OCI-LY3 (cell line): ENCODE data around the gene KLHL3.

Experiments used
- EZH2phosphoT487 ChIP-seq: fragments of 200-600 bp; shearing (Covaris generic); IDR thresholded peaks from 2 replicates; pipeline ENCODE4 v1.6.1; 2018; ENCODE audit warnings: antibody characterized with exemption, mixed run types, low read depth
- TF ChIP-seq, protein P1 (sequence below): fragments of 200-600, 300-600 bp; sonication (generic); IDR thresholded peaks from 2 replicates; pipeline ENCODE4 v1.5.1; 2014; ENCODE audit warnings: antibody characterized with exemption, low read length, low read depth

DNA sequence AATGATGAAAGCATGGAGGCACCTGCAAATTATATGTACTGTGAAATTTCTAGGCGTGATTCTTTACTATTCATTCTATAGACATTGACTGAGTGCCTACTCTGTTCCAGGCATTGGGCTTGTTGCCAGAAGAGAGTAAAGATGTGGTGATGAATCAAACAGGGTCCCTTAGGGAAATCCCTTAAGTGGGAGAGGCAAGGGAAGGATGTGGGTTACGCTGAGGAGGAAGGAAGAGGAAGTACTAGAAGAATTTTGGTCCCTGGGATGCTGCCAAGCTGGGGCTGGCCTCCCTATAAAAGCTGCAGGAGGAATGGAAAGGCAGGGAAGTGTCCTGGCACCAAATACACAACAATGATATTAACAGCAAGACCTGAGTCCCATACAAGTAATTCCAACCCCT lies 160.0 kb downstream of the KLHL3 start:
- TF ChIP-seq, protein P1, sequence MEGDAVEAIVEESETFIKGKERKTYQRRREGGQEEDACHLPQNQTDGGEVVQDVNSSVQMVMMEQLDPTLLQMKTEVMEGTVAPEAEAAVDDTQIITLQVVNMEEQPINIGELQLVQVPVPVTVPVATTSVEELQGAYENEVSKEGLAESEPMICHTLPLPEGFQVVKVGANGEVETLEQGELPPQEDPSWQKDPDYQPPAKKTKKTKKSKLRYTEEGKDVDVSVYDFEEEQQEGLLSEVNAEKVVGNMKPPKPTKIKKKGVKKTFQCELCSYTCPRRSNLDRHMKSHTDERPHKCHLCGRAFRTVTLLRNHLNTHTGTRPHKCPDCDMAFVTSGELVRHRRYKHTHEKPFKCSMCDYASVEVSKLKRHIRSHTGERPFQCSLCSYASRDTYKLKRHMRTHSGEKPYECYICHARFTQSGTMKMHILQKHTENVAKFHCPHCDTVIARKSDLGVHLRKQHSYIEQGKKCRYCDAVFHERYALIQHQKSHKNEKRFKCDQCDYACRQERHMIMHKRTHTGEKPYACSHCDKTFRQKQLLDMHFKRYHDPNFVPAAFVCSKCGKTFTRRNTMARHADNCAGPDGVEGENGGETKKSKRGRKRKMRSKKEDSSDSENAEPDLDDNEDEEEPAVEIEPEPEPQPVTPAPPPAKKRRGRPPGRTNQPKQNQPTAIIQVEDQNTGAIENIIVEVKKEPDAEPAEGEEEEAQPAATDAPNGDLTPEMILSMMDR: no peak
- TF ChIP-seq EZH2phosphoT487: no peak
